Peyer's patch (tissue), 4 donors: ENCODE measurements around the gene GALNT2. TPM values are rescaled to one million over a fixed set of nuclear protein-coding genes. Genes with fewer than 3 reads are reported as not detected.

ENCODE experiments used
- DNase-seq, 3 donors: peaks; one replicate each; pipeline ENCODE4 v3.0.0-alpha.2; 2017 to 2019
- H3K27ac ChIP-seq, 4 donors: fragments of 200-600 bp; sonication (generic); one replicate each; pipeline ENCODE4 v1.5.1; 2016 to 2019
- H3K27me3 ChIP-seq, 2 donors: fragments of 200-600 bp; sonication (generic); one replicate each; pipeline ENCODE4 v1.5.1; 2019
- H3K36me3 ChIP-seq, 3 donors: fragments of 200-600 bp; sonication (generic); one replicate each; pipeline ENCODE4 v1.5.1; 2016 to 2019
- H3K4me1 ChIP-seq, 4 donors: fragments of 200-600 bp; sonication (generic); one replicate each; pipeline ENCODE4 v1.5.1; 2016 to 2019
- H3K4me3 ChIP-seq, 4 donors: fragments of 200-600 bp; sonication (generic); 1 replicate in 3 of 4; 2 replicates in 1 of 4; pipeline ENCODE4 v1.5.1; 2016 to 2019; ENCODE audit warnings: mild to moderate bottlenecking in 1 of 4
- H3K9me3 ChIP-seq, 4 donors: fragments of 200-600 bp; sonication (generic); one replicate each; pipeline ENCODE4 v1.5.1; 2016 to 2019; ENCODE audit warnings: mild to moderate bottlenecking in 1 of 4
- POLR2A ChIP-seq, 2 donors: fragments of 450-650 bp; IDR thresholded peaks; one replicate each; pipeline ENCODE4 v1.5.1; 2017; ENCODE audit warnings: antibody characterized with exemption in 2 of 2, mild to moderate bottlenecking in 2 of 2, moderate library complexity in 2 of 2
- total RNA-seq, 4 donors: library from RNA; depleted of rRNA; stranded (reverse); fragments of >200 nt; gene quantifications; one replicate each; pipeline ENCODE4 v1.1.0, GENCODE V29; 2016
- TF ChIP-seq, protein P1 (sequence below), 6 experiments: fragments of 450-650 bp in 4 of 6; fragments of 200-600 bp in 2 of 6; sonication (generic) in 1 of 6; IDR thresholded peaks; one replicate each; pipeline ENCODE4 v1.5.1; 2017 to 2019; ENCODE audit warnings: antibody characterized with exemption in 6 of 6, mild to moderate bottlenecking in 3 of 6, moderate library complexity in 1 of 6

GALNT2 gene
- total RNA-seq, 4 donors from 2014 or later = 36.3 to 52.5 (median 43.6) TPM

DNA sequence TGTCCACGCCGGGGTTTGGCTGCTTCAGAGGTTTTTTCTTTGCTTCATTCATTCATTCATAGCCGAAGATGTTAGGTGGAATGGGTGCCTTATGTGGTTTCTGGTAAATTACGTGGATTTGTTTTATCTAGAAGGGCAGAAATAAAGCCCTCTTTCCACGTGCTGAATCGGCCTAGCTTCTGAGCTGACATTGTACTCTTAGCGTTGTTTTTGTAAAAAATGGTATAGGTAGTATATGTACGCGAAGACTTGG is 1.5 kb downstream of the GALNT2 start:
- Histone ChIP-seq H3K27ac (peak overlapping the region in 3 of 4 donors; percentile 90 to 97 (median 93)), H3K4me1 (peaks cover 0 to 20% (median 8%) of the 10 kb centered on the region in 4 donors), H3K27me3 (no peaks in the 10 kb centered on the region)

DNA sequence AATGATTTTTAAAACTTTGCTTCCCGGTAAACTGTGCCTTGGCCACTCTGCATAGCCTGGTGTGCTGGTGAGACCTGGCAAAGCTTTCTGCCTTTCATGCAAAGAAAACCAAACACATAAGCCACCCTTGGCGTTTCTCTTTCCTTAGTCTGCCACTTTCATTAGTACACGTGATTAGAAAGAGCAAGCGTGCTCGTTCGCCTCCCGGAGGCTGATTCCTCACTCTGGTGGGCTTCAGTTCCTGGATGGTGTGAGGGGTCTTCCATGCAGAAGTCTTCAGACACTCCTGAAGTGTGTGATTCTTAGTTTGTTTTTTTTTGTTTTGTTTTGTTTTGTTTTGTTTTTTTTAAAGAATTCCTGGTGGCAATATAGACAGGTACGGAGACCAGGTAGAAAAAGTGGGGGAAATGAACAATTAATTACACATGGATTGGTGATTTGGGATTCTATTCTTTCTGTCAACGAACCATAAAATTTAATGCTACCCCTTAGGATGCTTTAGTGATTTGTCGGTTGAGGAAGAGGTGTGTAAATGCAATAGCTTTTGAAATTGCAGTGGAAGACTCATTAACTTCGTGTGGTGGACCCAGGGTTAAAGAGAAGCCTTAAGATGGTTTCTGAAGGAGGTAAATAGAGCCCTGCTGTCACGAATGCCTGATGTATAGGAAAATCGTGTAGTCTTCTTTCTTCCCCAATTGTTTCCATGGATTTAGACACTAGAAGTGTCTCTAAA is 2.1 kb downstream of the GALNT2 start:
- no peaks in the 10 kb centered on the region for H3K27me3 ChIP-seq
- H3K9me3 ChIP-seq = no peaks in the 10 kb centered on the region
- no peak for TF ChIP-seq POLR2A (IDR thresholded peaks at IDR 0.05)
- TF ChIP-seq, protein P1, sequence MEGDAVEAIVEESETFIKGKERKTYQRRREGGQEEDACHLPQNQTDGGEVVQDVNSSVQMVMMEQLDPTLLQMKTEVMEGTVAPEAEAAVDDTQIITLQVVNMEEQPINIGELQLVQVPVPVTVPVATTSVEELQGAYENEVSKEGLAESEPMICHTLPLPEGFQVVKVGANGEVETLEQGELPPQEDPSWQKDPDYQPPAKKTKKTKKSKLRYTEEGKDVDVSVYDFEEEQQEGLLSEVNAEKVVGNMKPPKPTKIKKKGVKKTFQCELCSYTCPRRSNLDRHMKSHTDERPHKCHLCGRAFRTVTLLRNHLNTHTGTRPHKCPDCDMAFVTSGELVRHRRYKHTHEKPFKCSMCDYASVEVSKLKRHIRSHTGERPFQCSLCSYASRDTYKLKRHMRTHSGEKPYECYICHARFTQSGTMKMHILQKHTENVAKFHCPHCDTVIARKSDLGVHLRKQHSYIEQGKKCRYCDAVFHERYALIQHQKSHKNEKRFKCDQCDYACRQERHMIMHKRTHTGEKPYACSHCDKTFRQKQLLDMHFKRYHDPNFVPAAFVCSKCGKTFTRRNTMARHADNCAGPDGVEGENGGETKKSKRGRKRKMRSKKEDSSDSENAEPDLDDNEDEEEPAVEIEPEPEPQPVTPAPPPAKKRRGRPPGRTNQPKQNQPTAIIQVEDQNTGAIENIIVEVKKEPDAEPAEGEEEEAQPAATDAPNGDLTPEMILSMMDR (IDR thresholded peaks at IDR 0.05) = no peak
- DNase-seq = peak in 1 of 3 donors; percentile 45
- no peak overlapping the region for H3K27ac ChIP-seq
- peak overlapping the region; percentile 84 to 99 (median 91) for H3K4me3 ChIP-seq
- H3K36me3 ChIP-seq = no peaks in the 10 kb centered on the region
- peaks cover 0 to 26% (median 8%) of the 10 kb centered on the region in 4 donors for H3K4me1 ChIP-seq

More for the DNA sequence above, 1.5 kb downstream of the GALNT2 start:
- TF ChIP-seq POLR2A (IDR thresholded peaks at IDR 0.05) = no peak
- TF ChIP-seq, protein P1 (IDR thresholded peaks at IDR 0.05) = no peak
- H3K9me3 ChIP-seq = no peaks in the 10 kb centered on the region
- no peaks in the 10 kb centered on the region for H3K36me3 ChIP-seq
- peak in 1 of 3 donors; percentile 39 for DNase-seq
- peak overlapping the region; percentile 84 to 99 (median 91) for H3K4me3 ChIP-seq

DNA sequence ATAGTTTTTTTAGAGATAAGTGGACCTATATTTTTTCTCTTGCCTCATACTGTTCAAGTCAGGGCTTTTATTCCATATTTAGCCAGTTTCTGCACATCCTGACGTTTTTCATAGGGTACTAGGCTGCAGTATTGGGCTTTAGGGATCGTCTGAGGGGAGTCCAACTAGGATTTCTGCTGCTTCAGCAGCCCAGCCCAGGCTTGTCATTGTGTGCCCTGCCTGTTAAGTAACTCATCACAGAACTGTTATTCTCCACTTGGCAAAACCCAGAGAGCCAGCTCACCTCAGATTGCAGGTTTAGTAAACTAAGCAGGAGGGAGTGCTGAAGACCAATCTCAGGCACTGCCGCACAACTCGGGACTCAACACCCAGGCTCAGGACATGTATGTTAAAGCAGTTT is 2.8 kb downstream of the GALNT2 start:
- Histone ChIP-seq H3K27ac (no peak overlapping the region), H3K4me1 (peaks cover 0 to 27% (median 8%) of the 10 kb centered on the region in 4 donors)
- DNase-seq = peak in 1 of 3 donors; percentile 31

DNA sequence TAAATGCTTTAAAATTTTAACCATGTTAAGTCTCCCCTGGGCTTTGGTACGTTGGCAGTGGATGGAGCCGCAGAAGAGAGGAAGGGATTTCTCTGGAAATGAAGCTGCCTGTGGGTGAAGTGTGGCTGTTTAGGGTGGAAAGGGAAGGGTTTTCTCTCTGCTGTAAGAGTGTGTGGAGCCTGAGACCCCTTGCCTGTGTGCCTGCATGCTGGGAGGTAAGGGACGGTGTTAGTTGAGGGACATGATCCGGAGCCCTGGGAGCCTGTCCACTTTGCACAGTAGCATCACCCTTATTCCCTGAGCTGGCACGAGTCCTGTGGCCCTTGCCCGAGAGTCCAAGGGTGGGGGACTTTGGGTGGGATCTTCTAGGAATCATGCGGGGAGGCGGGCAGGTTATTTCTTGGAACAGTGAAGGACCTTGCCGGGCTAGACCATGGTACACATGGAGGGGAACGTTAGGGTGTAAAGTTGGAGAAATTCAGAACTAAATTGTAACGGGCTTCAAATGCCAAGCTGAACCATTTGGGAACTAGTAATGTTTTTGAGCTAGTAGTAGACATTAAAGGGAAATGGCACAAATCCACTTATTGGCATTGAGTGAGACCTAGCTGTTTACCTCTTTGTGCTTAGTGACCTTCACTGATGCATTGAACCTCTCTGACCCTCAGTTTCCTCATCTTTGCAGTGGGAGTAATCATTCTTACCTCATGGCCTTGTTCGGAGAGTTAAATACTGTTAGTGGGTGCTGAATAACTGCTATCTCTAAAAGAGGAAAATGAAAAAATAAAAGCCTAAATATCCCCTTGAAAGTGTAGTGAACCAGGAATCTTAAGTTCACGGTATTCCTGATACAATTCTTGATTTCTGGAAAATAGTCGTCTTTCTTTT is 3.5 kb downstream of the GALNT2 start:
- H3K9me3 ChIP-seq = no peaks in the 10 kb centered on the region
- DNase-seq = peak in 1 of 3 donors; percentile 43
- no peaks in the 10 kb centered on the region for H3K27me3 ChIP-seq
- H3K4me3 ChIP-seq = no peak overlapping the region
- H3K4me1 ChIP-seq = peaks cover 0 to 27% (median 8%) of the 10 kb centered on the region in 4 donors
- H3K27ac ChIP-seq = no peak overlapping the region
- TF ChIP-seq, protein P1 (IDR thresholded peaks at IDR 0.05) = no peak
- TF ChIP-seq POLR2A (IDR thresholded peaks at IDR 0.05) = no peak
- H3K36me3 ChIP-seq = no peaks in the 10 kb centered on the region

More for the DNA sequence above, 2.8 kb downstream of the GALNT2 start:
- no peaks in the 10 kb centered on the region for H3K27me3 ChIP-seq
- H3K36me3 ChIP-seq = no peaks in the 10 kb centered on the region
- no peaks in the 10 kb centered on the region for H3K9me3 ChIP-seq
- H3K4me3 ChIP-seq = no peak overlapping the region
- TF ChIP-seq, protein P1 (IDR thresholded peaks at IDR 0.05) = no peak
- no peak for TF ChIP-seq POLR2A (IDR thresholded peaks at IDR 0.05)

DNA sequence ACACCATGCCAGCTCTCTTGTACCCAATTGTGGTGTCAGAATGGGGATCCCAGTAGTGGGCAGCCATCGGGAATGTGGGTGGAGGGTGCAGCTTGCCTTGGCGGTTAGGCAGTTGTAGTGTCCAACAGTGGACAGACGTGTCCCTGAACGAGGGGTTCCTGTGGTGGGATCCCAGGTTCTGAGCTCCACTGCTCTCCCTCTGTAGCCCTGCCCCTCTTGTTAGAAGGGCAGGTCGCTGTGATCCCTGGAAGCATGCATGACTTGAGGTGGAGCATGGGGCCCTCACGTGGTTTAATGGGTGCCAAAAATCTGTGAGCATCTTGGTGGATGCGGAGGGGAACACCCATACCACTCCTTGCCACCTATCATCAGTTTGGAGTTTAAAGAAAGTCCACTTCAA is 4.3 kb downstream of the GALNT2 start:
- H3K27me3 ChIP-seq = no peaks in the 10 kb centered on the region
- no peak for TF ChIP-seq POLR2A (IDR thresholded peaks at IDR 0.05)
- TF ChIP-seq, protein P1 (IDR thresholded peaks at IDR 0.05) = no peak

More for the DNA sequence above, 4.3 kb downstream of the GALNT2 start:
- Histone ChIP-seq H3K9me3 (no peaks in the 10 kb centered on the region), H3K4me3 (no peak overlapping the region), H3K4me1 (peaks cover 0 to 27% (median 8%) of the 10 kb centered on the region in 4 donors), H3K27ac (no peak overlapping the region), H3K36me3 (no peaks in the 10 kb centered on the region)
- DNase-seq = peak in 1 of 3 donors; percentile 36
